A549 (cell line): ENCODE results near the gene CRYBB1. TPM values are rescaled to one million over a fixed set of nuclear protein-coding genes. Genes with fewer than 3 reads are reported as not detected.

Experiments used
- ATAC-seq, 2 experiments: fragments of 200-7000 bp in 1 of 2; fragments of >200 bp in 1 of 2; cut with Nextera tagmentation in 1 of 2; cut with Tn5 transposase in 1 of 2; 3 replicates each; pipeline versions ENCODE4 v1.8.0 to v1.9.1; 2018 to 2020; ENCODE audit warnings: mild to moderate bottlenecking in 1 of 2, moderate library complexity in 1 of 2
- CTCF ChIA-PET: fragments of 300-600 bp; sonication (Branson Sonifier 250); formaldehyde crosslinking; extraction: SDS; loops from one replicate; lab custom pipeline; 2021; ENCODE audit warnings: antibody characterized with exemption, inconsistent platforms; lab: Yijun Ruan, JAX
- POLR2A ChIA-PET: fragments of 350-600 bp; formaldehyde crosslinking; extraction: SDS; loops from one replicate; lab custom pipeline; 2021; ENCODE audit warnings: antibody characterized with exemption, inconsistent platforms; lab: Yijun Ruan, JAX
- DNase-seq, 2 experiments: peaks; one replicate each; pipeline versions ENCODE4 v3.0.0 to v3.0.0-alpha.2; 2011 to 2016; ENCODE audit warnings: low read depth in 1 of 2, low spot score in 1 of 2
- FAIRE-seq: peaks from 2 replicates; lab custom pipeline; 2011; peaks lifted over from hg19 to GRCh38; lab: Jason Lieb, UNC
- H3K27ac ChIP-seq, 2 experiments: fragments of >200 bp; sonication (Bioruptor Twin); formaldehyde crosslinking; 3 replicates each; pipeline ENCODE4 v1.5.1; 2016 to 2017
- H3K4me1 ChIP-seq: fragments of >200 bp; sonication (Bioruptor Twin); formaldehyde crosslinking; 3 replicates; pipeline ENCODE4 v1.6.1; 2016
- H3K4me2 ChIP-seq: fragments of >200 bp; sonication (Bioruptor Twin); formaldehyde crosslinking; 3 replicates; pipeline ENCODE4 v1.6.1; 2016
- H3K4me3 ChIP-seq: fragments of >200 bp; sonication (Bioruptor Twin); formaldehyde crosslinking; 3 replicates; pipeline ENCODE4 v1.5.1; 2016
- H3K9me3 ChIP-seq: fragments of >200 bp; sonication (Bioruptor Twin); formaldehyde crosslinking; 3 replicates; pipeline ENCODE4 v1.6.1; 2016
- CBX8 ChIP-seq: fragments of 200-600 bp; sonication (generic); IDR thresholded peaks from 2 replicates; pipeline ENCODE4 v1.6.1; 2016
- CHD4 ChIP-seq: fragments of 200-600 bp; sonication (generic); IDR thresholded peaks from 2 replicates; pipeline ENCODE4 v1.6.1; 2016; ENCODE audit warnings: antibody characterized with exemption, mild to moderate bottlenecking, borderline replicate concordance
- CTCF ChIP-seq: fragments of >200 bp; sonication (Bioruptor Twin); formaldehyde crosslinking; IDR thresholded peaks from 3 replicates; pipeline ENCODE4 v1.5.1; 2016
- FOSL2 ChIP-seq, 2 experiments: fragments of 450-650 bp in 1 of 2; fragments of >200 bp in 1 of 2; sonication (Bioruptor Twin) in 1 of 2; formaldehyde crosslinking; IDR thresholded peaks; 2 replicates each; pipeline versions ENCODE4 v1.5.0 to v1.6.1; 2016 to 2020; ENCODE audit warnings: mild to moderate bottlenecking in 1 of 2, moderate library complexity in 1 of 2
- GATA3 ChIP-seq: IDR thresholded peaks from 2 replicates; pipeline ENCODE4 v1.6.1; 2012; ENCODE audit warnings: borderline replicate concordance
- HDAC2 ChIP-seq: fragments of 200-600 bp; sonication (generic); IDR thresholded peaks from 2 replicates; pipeline ENCODE4 v1.6.1; 2016
- HOXA7 ChIP-seq: fragments of 250-450 bp; sonication (Bioruptor Pico); IDR thresholded peaks from 2 replicates; pipeline ENCODE4 v1.5.0; 2020; ENCODE audit warnings: mild to moderate bottlenecking, moderate library complexity
- JUNB ChIP-seq: fragments of >200 bp; sonication (Bioruptor Twin); formaldehyde crosslinking; IDR thresholded peaks from 2 replicates; pipeline ENCODE4 v1.6.1; 2016
- MAFK ChIP-seq: fragments of 450-650 bp; IDR thresholded peaks from 2 replicates; pipeline ENCODE4 v1.6.1; 2014; ENCODE audit not compliant: partially characterized antibody
- MAZ ChIP-seq: fragments of 150-350 bp; IDR thresholded peaks from 2 replicates; pipeline ENCODE4 v1.6.1; 2014; ENCODE audit warnings: antibody characterized with exemption, low read depth, low read length, borderline replicate concordance
- RAD21 ChIP-seq, 2 experiments: fragments of >200 bp in 1 of 2; sonication (Bioruptor Twin) in 1 of 2; formaldehyde crosslinking in 1 of 2; IDR thresholded peaks in 1 of 2; conservative IDR thresholded peaks in 1 of 2; 2 replicates in 1 of 2; 3 replicates in 1 of 2; pipeline ENCODE4 v1.6.1; 2012 to 2018; ENCODE audit warnings: inconsistent platforms in 1 of 2
- ZFP36 ChIP-seq: fragments of 450-650 bp; IDR thresholded peaks from 2 replicates; pipeline ENCODE4 v1.6.1; 2014; ENCODE audit warnings: borderline replicate concordance; ENCODE audit not compliant: partially characterized antibody
- ZNF302 ChIP-seq: fragments of 250-450 bp; sonication (Bioruptor Pico); IDR thresholded peaks from 2 replicates; pipeline ENCODE4 v1.9.0; 2021; ENCODE audit warnings: inconsistent platforms, mild to moderate bottlenecking, moderate library complexity
- WGBS: methylation state at CpG from one replicate; pipeline ENCODE4 v1.1.6; 2017; ENCODE audit errors: missing lambda C conversion rate; 5-methylcytosine and 5-hydroxymethylcytosine counted together
- polyA plus RNA-seq, 4 experiments: library from polyadenylated mRNA; depleted of rRNA in 3 of 4; stranded (reverse); fragments of >200 nt; fragmentation: RNase III in 1 of 4; extraction: RNeasy Plus Mini Kit Qiagen cat#74134 plus additional on column Dnase treatment in 1 of 4; gene quantifications; 2 replicates in 3 of 4; 3 replicates in 1 of 4; pipeline ENCODE4 v1.2.3, GENCODE V29; 2011 to 2017
- TF ChIP-seq, protein P1 (sequence below): fragments of 450-650 bp; IDR thresholded peaks from 2 replicates; pipeline ENCODE4 v1.6.1; 2014; ENCODE audit warnings: antibody characterized with exemption
- TF ChIP-seq, protein P2 (sequence below): IDR thresholded peaks from 2 replicates; pipeline ENCODE4 v1.6.1; 2012

Gene CRYBB1
- polyA plus RNA-seq, 2 of the 4 experiments (the other 2 are of a cell fraction), result not detected

DNA sequence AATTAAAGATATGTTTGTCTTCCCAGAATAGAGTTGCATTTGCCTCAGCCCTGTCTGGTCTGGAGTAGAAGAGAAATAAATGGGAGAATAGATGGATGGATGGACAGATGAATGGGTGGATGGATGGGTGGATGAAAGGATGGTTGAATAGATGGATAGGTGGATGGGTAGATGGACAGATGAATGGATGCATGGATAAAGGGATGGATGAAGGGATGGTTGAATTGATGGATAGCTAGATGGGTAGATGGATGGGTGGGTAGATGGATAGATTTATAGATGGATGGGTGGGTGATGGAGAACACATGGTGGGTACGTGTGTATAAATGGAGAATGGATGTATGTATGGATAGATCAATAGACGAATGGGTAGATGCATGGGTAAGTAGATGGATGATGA lies 8.5 kb downstream of the CRYBB1 start:
- 46% methylated on average over 2 of the region's 2 CpGs for WGBS
- CTCF ChIA-PET, result no interaction called here

GRCh38 chr22:26608129-26608528 lies 9.7 kb downstream of the CRYBB1 start:
- CTCF ChIA-PET, result no interaction called here
- H3K4me2 ChIP-seq, result no peak overlapping the region
- FAIRE-seq, result no peak
- H3K4me3 ChIP-seq, result no peak overlapping the region
- POLR2A ChIA-PET, result interaction anchor here (0.6 kb wide), 1 partner anchor 26 kb away, joined by 3 read pairs; no protein-coding TSS in a partner anchor
- H3K9me3 ChIP-seq, result no peaks in the 10 kb centered on the region
- no peaks in the 10 kb centered on the region; the same call in 2 of the 3 replicates for H3K4me1 ChIP-seq
- ATAC-seq, result no peak
- 53% methylated on average over 2 of the region's 2 CpGs for WGBS
- no peak overlapping the region for H3K27ac ChIP-seq
- TF ChIP-seq ZFP36 (peak; percentile 44), RAD21 (conservative IDR thresholded peaks at IDR 0.05 in 1 of 2, IDR thresholded peaks at IDR 0.05 in 1 of 2) (no peak)
- no peak for DNase-seq

More for the DNA sequence above, 8.5 kb downstream of the CRYBB1 start:
- Histone ChIP-seq H3K9me3 (no peaks in the 10 kb centered on the region), H3K4me2 (no peak overlapping the region), H3K27ac (no peak overlapping the region), H3K4me1 (no peaks in the 10 kb centered on the region; the same call in 2 of the 3 replicates)
- POLR2A ChIA-PET, result no interaction called here
- FAIRE-seq (no peak), ATAC-seq (no peak), DNase-seq (no peak)
- TF ChIP-seq HOXA7 (CRISPR knock-in tag) (no peak), ZNF302 (CRISPR knock-in tag) (no peak), MAFK (no peak), JUNB (no peak), GATA3 (no peak), MAZ (no peak), HDAC2 (no peak)
- TF ChIP-seq, protein P1, sequence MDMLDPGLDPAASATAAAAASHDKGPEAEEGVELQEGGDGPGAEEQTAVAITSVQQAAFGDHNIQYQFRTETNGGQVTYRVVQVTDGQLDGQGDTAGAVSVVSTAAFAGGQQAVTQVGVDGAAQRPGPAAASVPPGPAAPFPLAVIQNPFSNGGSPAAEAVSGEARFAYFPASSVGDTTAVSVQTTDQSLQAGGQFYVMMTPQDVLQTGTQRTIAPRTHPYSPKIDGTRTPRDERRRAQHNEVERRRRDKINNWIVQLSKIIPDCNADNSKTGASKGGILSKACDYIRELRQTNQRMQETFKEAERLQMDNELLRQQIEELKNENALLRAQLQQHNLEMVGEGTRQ, result no peak
- TF ChIP-seq, protein P2, sequence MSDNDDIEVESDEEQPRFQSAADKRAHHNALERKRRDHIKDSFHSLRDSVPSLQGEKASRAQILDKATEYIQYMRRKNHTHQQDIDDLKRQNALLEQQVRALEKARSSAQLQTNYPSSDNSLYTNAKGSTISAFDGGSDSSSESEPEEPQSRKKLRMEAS, result no peak
- TF ChIP-seq, all 56 proteins: peak for 0
- H3K4me3 ChIP-seq, result no peak overlapping the region

- FAIRE-seq (no peak), ATAC-seq (no peak), DNase-seq (peak; percentile 23 to 34)
- H3K9me3 ChIP-seq, result no peaks in the 10 kb centered on the region
- 41% methylated on average over 4 of the region's 4 CpGs for WGBS
- H3K4me1 ChIP-seq, result no peaks in the 10 kb centered on the region; the same call in 2 of the 3 replicates
- TF ChIP-seq CHD4, result no peak
- 0 out of 2 replicates have a peak, but pooled peaks have one; percentile 6 for TF ChIP-seq FOSL2 (IDR thresholded peaks at IDR 0.05)
- peak; percentile 71 for TF ChIP-seq FOSL2 (CRISPR knock-in tag; IDR thresholded peaks at IDR 0.05)
- H3K4me2 ChIP-seq, result no peak overlapping the region
- H3K27ac ChIP-seq, result no peak overlapping the region
- H3K4me3 ChIP-seq, result no peak overlapping the region
- ChIA-PET CTCF (interaction anchor here (0.7 to 1.1 kb wide), 2 partner anchors 10 to 434 kb away, joined by 3 read pairs; no protein-coding TSS in a partner anchor), POLR2A (no interaction called here)
These were observed 11.2 kb downstream of the CRYBB1 start for GRCh38 chr22:26606611-26607010.

DNA sequence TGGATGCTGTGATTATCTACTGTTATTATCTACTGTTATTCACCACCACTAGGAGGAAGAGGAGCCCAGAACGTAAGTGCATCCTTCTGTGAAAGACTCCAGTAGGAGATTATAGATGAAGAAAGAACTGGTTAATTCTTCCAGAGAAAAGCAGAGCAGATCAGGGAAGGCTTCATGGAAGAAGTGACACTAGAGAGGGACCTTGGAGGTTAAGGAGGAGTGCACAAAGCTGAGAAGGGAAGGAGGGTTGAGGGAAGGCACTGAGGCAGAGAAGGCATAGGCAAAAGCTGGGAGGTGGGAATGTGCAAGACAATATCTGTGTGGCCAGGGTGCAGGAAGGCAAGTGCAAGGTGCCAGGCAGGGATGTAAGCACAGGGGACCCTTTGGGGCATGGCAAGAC lies 13.5 kb downstream of the CRYBB1 start:
- POLR2A ChIA-PET, result no interaction called here
- no peak for TF ChIP-seq ZNF302 (CRISPR knock-in tag)
- peak; percentile 3 for TF ChIP-seq ZFP36
- TF ChIP-seq CBX8, result no peak
- no peak for TF ChIP-seq CTCF
- no peak for TF ChIP-seq MAFK
- TF ChIP-seq, all 56 proteins: peak for 1
- no peaks in the 10 kb centered on the region for H3K4me1 ChIP-seq
- CTCF ChIA-PET, result interaction anchor here (0.8 kb wide), 1 partner anchor 10 kb away, joined by 4 read pairs; no protein-coding TSS in a partner anchor
- H3K27ac ChIP-seq, result no peak overlapping the region
- H3K9me3 ChIP-seq, result no peaks in the 10 kb centered on the region
- no peak overlapping the region for H3K4me2 ChIP-seq
- DNase-seq (no peak), ATAC-seq (no peak), FAIRE-seq (no peak)
- 90% methylated on average over 1 of the region's 1 CpG for WGBS
- H3K4me3 ChIP-seq, result no peak overlapping the region
